ENCODE results near the gene GINS1.

The GINS1 gene

GRCh38 chr20:25407311-25408169 lies at the start of gene GINS1:
TSS of gene GINS1 (plus strand) at chr20:25407673. CDS start at chr20:25407821, 148 bp downstream.
- DNase-seq (ENCODE audit: low read depth), result peak; percentile 68

- no peak for DNase-seq (ENCODE audit: low read depth)
Measured at GRCh38 chr20:25360631-25361286, 46.7 kb upstream of the GINS1 start.

GRCh38 chr20:25361287-25361683 lies 46.2 kb upstream of the GINS1 start:
- peak; percentile 2 for DNase-seq (ENCODE audit: low read depth)

GRCh38 chr20:25364180-25364788 lies 43.2 kb upstream of the GINS1 start:
- DNase-seq (ENCODE audit: low read depth), result no peak

GRCh38 chr20:25364879-25365699 lies 42.4 kb upstream of the GINS1 start:
- DNase-seq (ENCODE audit: low read depth), result no peak

GRCh38 chr20:25368526-25368925 lies 38.9 kb upstream of the GINS1 start:
- no peak for DNase-seq (ENCODE audit: low read depth)

GRCh38 chr20:25368976-25369375 lies 38.5 kb upstream of the GINS1 start:
- no peak for DNase-seq (ENCODE audit: low read depth)

- DNase-seq (ENCODE audit: low read depth), result no peak
Measured at GRCh38 chr20:25369529-25369928, 37.9 kb upstream of the GINS1 start.

- no peak for DNase-seq (ENCODE audit: low read depth)
Measured at GRCh38 chr20:25369971-25370370, 37.5 kb upstream of the GINS1 start.

- peak; percentile 60 for DNase-seq (ENCODE audit: low read depth)
Measured at GRCh38 chr20:25372584-25373336, 34.7 kb upstream of the GINS1 start.

GRCh38 chr20:25374842-25375241 lies 32.6 kb upstream of the GINS1 start:
- DNase-seq (ENCODE audit: low read depth), result no peak

GRCh38 chr20:25376236-25376635 lies 31.2 kb upstream of the GINS1 start:
- no peak for DNase-seq (ENCODE audit: low read depth)

- no peak for DNase-seq (ENCODE audit: low read depth)
Measured at GRCh38 chr20:25376886-25377285, 30.6 kb upstream of the GINS1 start.

- DNase-seq (ENCODE audit: low read depth), result no peak
Measured at GRCh38 chr20:25378189-25378883, 29.1 kb upstream of the GINS1 start.

GRCh38 chr20:25378884-25379733 lies 28.4 kb upstream of the GINS1 start:
- no peak for DNase-seq (ENCODE audit: low read depth)

GRCh38 chr20:25380945-25381614 lies 26.4 kb upstream of the GINS1 start:
- DNase-seq (ENCODE audit: low read depth), result no peak

- no peak for DNase-seq (ENCODE audit: low read depth)
Measured at GRCh38 chr20:25382704-25383370, 24.6 kb upstream of the GINS1 start.

- DNase-seq (ENCODE audit: low read depth), result peak; percentile 34
Measured at GRCh38 chr20:25389401-25389857, 18.0 kb upstream of the GINS1 start.

All from GM04504 (cell line).